Measurements from ENCODE around the gene PCDHB4.
"Not testable (repeated sequence)": the region's sequence is repeated elsewhere in the genome, so short reads cannot be mapped to it uniquely, and the experiment has no call there.

The PCDHB4 gene

DNA sequence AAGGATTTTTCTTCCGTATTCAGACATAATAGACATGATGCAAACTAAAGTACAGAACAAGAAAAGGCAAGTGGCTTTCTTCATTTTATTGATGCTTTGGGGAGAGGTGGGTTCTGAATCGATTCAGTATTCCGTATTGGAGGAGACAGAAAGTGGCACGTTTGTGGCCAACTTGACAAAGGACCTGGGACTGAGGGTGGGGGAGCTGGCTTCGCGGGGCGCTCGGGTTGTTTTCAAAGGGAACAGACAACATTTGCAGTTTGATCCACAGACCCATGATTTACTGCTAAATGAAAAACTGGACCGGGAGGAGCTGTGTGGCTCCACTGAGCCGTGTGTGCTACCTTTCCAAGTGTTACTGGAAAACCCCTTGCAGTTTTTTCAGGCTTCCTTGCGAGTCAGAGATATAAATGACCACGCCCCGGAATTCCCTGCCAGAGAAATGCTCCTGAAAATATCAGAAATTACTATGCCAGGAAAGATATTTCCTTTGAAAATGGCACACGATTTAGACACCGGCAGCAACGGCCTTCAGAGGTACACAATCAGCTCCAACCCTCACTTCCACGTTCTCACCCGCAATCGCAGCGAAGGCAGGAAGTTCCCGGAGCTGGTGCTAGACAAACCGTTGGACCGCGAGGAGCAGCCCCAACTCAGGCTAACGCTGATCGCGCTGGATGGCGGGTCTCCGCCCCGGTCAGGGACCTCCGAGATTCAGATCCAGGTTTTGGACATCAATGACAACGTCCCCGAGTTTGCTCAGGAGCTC lies 28.8 kb downstream of the PCDHB4 start:
- no peak for DNase-seq

DNA sequence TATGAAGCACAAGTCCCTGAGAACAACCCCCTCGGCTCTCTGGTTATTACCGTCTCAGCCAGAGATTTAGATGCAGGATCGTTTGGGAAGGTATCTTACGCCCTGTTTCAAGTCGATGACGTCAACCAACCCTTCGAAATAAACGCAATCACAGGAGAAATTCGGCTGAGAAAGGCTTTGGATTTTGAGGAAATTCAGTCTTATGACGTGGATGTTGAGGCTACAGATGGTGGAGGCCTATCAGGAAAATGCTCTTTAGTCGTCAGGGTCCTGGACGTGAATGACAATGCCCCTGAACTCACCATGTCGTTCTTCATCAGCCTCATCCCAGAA lies 29.3 kb downstream of the PCDHB4 start:
- no peak for DNase-seq

DNA sequence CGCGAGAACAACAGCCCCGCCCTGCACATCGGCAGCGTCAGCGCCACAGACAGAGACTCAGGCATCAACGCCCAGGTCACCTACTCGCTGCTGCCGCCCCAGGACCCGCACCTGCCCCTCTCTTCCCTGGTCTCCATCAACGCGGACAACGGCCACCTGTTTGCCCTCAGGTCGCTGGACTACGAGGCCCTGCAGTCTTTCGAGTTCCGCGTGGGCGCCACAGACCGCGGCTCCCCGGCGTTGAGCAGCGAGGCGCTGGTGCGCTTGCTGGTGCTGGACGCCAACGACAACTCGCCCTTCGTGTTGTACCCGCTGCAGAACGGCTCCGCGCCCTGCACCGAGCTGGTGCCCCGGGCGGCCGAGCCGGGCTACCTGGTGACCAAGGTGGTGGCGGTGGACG lies 30.0 kb downstream of the PCDHB4 start:
- DNase-seq, result not testable (repeated sequence)

DNA sequence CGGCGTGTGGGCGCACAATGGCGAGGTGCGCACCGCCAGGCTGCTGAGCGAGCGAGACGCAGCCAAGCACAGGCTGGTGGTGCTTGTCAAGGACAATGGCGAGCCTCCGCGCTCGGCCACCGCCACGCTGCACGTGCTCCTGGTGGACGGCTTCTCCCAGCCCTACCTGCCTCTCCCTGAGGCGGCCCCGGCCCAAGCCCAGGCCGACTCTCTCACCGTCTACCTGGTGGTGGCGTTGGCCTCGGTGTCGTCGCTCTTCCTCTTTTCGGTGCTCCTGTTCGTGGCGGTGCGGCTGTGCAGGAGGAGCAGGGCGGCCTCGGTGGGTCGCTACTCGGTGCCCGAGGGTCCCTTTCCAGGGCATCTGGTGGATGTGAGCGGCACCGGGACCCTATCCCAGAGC lies 30.5 kb downstream of the PCDHB4 start:
- DNase-seq, result not testable (repeated sequence)

DNA sequence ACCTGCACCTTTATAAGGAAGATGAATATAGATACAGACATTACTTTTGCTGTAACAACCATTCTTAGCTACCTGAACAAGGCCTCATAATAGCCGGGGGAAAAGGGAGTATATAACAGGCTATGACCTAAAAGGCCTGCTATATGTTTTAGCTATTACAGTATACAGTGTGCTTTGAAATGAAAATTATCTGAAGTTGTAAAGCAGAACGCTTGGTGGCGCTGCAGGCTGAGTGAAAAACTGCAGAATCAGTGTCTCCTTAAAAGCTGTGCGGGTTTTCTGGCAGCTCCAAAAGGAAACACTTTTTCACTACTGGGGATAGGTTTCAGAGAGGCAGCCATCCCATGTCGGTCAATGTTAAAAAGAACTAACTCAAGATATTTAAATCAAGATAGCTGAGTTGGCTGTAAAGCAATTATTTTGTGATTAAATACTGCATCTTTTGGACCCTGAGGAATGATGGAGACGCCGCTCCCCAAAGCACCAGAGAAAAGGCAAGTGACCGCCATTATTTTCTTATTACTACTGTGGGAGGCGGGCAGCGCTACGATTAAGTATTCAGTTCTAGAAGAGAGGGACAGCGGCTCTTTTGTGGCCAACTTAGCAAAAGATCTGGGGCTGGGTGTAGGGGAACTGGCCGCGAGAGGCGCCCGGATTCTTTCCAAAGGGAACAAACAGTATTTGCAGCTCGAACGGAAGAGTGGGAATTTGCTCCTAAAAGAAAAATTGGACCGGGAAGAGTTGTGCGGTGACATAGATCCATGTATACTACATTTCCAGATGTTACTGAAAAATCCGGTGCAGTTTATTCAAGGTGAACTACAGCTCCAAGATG lies 34.1 kb downstream of the PCDHB4 start:
- no peak for DNase-seq

DNA sequence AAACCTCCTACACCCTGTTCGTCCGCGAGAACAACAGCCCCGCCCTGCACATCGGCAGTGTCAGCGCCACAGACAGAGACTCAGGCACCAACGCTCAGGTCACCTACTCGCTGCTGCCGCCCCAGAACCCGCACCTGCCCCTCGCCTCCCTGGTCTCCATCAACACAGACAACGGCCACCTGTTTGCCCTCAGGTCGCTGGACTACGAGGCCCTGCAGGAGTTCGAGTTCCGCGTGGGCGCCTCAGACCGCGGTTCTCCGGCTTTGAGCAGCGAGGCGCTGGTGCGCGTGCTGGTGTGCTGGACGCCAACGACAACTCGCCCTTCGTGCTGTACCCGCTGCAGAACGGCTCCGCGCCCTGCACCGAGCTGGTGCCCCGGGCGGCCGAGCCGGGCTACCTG lies 35.7 kb downstream of the PCDHB4 start:
- DNase-seq, result not testable (repeated sequence)

DNA sequence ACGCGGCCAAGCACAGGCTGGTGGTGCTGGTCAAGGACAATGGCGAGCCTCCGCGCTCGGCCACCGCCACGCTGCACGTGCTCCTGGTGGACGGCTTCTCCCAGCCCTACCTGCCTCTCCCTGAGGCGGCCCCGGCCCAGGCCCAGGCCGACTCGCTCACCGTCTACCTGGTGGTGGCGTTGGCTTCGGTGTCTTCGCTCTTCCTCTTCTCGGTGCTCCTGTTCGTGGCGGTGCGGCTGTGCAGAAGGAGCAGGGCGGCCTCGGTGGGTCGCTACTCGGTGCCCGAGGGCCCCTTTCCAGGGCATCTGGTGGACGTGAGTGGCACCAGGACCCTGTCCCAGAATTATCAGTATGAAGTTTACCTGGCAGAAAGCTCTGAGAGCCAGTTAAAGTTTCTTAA lies 36.3 kb downstream of the PCDHB4 start:
- not testable (repeated sequence) for DNase-seq

DNA sequence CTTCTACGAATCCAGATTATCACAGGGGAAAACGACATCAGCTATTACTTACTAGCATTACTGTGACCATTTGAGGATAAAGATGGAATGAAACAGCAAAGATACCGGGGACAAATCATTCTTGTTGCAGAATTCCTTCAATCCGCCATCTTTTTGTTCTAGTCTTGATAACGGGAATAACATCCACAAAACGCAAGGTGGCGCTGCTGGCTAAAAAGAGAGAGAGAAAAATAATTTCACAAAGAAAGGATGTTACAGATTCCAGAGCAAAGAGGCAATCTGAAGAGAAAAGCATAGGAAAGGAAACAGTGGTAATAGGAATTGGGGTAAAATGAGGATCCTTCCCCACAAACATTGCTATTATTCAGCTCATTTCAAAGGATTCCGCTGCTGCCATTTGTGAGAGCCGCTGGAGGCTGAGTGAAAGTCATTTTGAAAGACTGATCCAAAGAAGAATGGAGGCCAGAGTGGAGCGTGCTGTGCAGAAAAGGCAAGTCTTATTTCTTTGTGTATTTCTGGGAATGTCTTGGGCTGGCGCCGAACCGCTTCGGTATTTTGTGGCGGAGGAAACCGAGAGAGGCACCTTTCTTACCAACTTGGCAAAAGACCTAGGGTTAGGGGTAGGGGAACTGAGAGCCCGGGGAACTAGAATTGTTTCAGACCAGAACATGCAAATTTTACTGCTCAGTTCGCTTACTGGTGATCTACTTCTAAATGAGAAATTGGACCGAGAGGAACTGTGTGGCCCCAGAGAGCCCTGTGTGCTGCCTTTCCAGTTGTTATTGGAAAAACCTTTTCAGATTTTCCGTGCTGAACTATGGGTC lies 51.0 kb downstream of the PCDHB4 start, which contains the start of gene PCDHB7:
Gene PCDHB7 (plus strand): TSS at position 264 of the 824 bp plus-strand sequence. CDS start 192 bp downstream, at position 456.
- DNase-seq, result peak; percentile 9

DNA sequence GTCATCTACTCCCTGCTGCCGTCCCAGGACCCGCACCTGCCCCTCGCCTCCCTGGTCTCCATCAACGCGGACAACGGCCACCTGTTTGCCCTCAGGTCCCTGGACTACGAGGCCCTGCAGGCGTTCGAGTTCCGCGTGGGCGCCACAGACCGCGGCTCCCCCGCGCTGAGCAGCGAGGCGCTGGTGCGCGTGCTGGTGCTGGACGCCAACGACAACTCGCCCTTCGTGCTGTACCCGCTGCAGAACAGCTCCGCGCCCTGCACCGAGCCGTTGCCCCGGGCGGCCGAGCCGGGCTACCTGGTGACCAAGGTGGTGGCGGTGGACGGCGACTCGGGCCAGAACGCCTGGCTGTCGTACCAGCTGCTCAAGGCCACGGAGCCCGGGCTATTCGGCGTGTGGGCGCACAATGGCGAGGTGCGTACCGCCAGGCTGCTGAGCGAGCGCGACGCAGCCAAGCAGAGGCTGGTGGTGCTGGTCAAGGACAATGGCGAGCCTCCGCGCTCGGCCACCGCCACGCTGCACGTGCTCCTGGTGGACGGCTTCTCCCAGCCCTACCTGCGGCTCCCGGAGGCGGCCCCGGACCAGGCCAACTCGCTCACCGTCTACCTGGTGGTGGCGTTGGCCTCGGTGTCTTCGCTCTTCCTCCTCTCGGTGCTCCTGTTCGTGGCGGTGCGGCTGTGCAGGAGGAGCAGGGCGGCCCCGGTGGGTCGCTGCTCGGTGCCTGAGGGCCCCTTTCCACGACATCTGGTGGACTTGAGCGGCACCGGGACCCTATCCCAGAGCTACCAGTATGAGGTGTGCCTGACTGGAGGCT lies 52.9 kb downstream of the PCDHB4 start:
- not testable (repeated sequence) for DNase-seq
